HepG2 (cell line): ENCODE measurements around the gene ABCG2. TPM values are rescaled to one million over a fixed set of nuclear protein-coding genes. Genes with fewer than 3 reads are reported as not detected.

ENCODE experiments used
- ATAC-seq: fragments of 200-7000 bp; cut with Tn5 transposase; 3 replicates; pipeline ENCODE4 v1.9.1; 2020; ENCODE audit warnings: mild to moderate bottlenecking, moderate library complexity
- BruUV-seq: library from RNA; stranded (reverse); fragments of 400-500 nt; replicated peaks from 2 replicates; lab custom pipeline; 2021; lab: Mats Ljungman, UMichigan
- CTCF ChIA-PET: fragments of 300-600 bp; formaldehyde crosslinking; extraction: SDS; loops from one replicate; lab custom pipeline; 2021; ENCODE audit warnings: low total read pairs, inconsistent platforms, low intra/inter-chr PET ratio; lab: Yijun Ruan, JAX
- POLR2A ChIA-PET: fragments of 350-600 bp; sonication (Branson Sonifier 250); formaldehyde crosslinking; loops from one replicate; lab custom pipeline; 2020; ENCODE audit warnings: antibody characterized with exemption, inconsistent platforms; lab: Yijun Ruan, JAX
- DNase-seq: peaks from one replicate; pipeline ENCODE4 v3.0.0-alpha.2; 2015; ENCODE audit warnings: low spot score
- FAIRE-seq: peaks from 3 replicates; lab custom pipeline; 2011; peaks lifted over from hg19 to GRCh38; lab: Jason Lieb, UNC
- H2AFZ ChIP-seq: one replicate; pipeline ENCODE4 v1.6.1; 2011; ENCODE audit warnings: low read length, inconsistent platforms
- H3K27ac ChIP-seq: fragments of 300-600 bp; 3 replicates; pipeline ENCODE4 v1.8.0; 2011; ENCODE audit warnings: mixed run types, mild to moderate bottlenecking, mixed read lengths, low read length, inconsistent platforms; ENCODE audit not compliant: insufficient read depth; ENCODE audit errors: extremely low read length
- H3K27me3 ChIP-seq, 2 experiments: fragments of 200-600 bp in 1 of 2; 2 replicates in 1 of 2; 3 replicates in 1 of 2; pipeline versions ENCODE4 v1.6.0 to v1.8.0; 2011; ENCODE audit warnings: low read length in 2 of 2, mild to moderate bottlenecking in 2 of 2, moderate library complexity in 2 of 2, inconsistent platforms in 1 of 2; ENCODE audit not compliant: insufficient read depth in 2 of 2, control insufficient read depth in 1 of 2
- H3K36me3 ChIP-seq, 2 experiments: fragments of 200-600 bp in 1 of 2; replicated peaks in 1 of 2; 2 replicates in 1 of 2; 3 replicates in 1 of 2; pipeline versions ENCODE4 v1.5.1 to v1.8.0; 2011; ENCODE audit warnings: low read length in 2 of 2, inconsistent platforms in 1 of 2; ENCODE audit not compliant: insufficient read depth in 2 of 2, control insufficient read depth in 1 of 2
- H3K4me1 ChIP-seq: 2 replicates; pipeline ENCODE4 v1.5.1; 2012; ENCODE audit warnings: low read length, inconsistent platforms; ENCODE audit not compliant: insufficient read depth
- H3K4me2 ChIP-seq: 2 replicates; pipeline ENCODE4 v1.6.0; 2011; ENCODE audit warnings: low read depth, low read length, inconsistent platforms
- H3K4me3 ChIP-seq, 3 experiments: fragments of 200-600 bp in 1 of 3; sonication (generic), shearing (Covaris generic) in 1 of 3; replicated peaks in 1 of 3; 2 replicates each; pipeline ENCODE4 v1.5.1; 2011 to 2016; ENCODE audit warnings: low read length in 3 of 3, inconsistent platforms in 2 of 3, low read depth in 2 of 3, mild to moderate bottlenecking in 2 of 3, control low read depth in 1 of 3, mixed read lengths in 1 of 3; ENCODE audit not compliant: insufficient read depth in 1 of 3
- H3K79me2 ChIP-seq: one replicate; pipeline ENCODE4 v1.6.1; 2011; ENCODE audit warnings: low read length, inconsistent platforms; ENCODE audit not compliant: insufficient read depth
- H3K9ac ChIP-seq: 2 replicates; pipeline ENCODE4 v1.6.0; 2011; ENCODE audit warnings: mild to moderate bottlenecking, low read depth, low read length, inconsistent platforms; ENCODE audit not compliant: insufficient read depth
- H3K9me3 ChIP-seq: 2 replicates; pipeline ENCODE4 v1.5.1; 2012; ENCODE audit warnings: mild to moderate bottlenecking, low read length
- H4K20me1 ChIP-seq: 2 replicates; pipeline ENCODE4 v1.6.0; 2011; ENCODE audit warnings: inconsistent platforms, mild to moderate bottlenecking, low read length, moderate library complexity; ENCODE audit not compliant: insufficient read depth
- ARID3A ChIP-seq: IDR thresholded peaks from 2 replicates; pipeline ENCODE4 v1.6.1; 2012; ENCODE audit warnings: low read depth, low read length, improper control_type of control experiment
- ETV5 ChIP-seq: IDR thresholded peaks from 2 replicates; pipeline ENCODE4 v1.6.1; 2018; ENCODE audit warnings: missing biosample characterization, missing genetic modification reagents, inconsistent platforms, borderline replicate concordance
- FLYWCH1 ChIP-seq: sonication (generic); formaldehyde crosslinking; IDR thresholded peaks from 2 replicates; pipeline ENCODE4 v1.8.1; 2023; ENCODE audit warnings: mild to moderate bottlenecking, missing genetic modification reagents
- PHF21A ChIP-seq: sonication (generic); formaldehyde crosslinking; IDR thresholded peaks from 2 replicates; pipeline ENCODE4 v1.5.0; 2020; ENCODE audit warnings: mild to moderate bottlenecking, missing genetic modification reagents
- SP2 ChIP-seq: sonication (generic); formaldehyde crosslinking; IDR thresholded peaks from 2 replicates; pipeline ENCODE4 v1.5.1; 2020; ENCODE audit warnings: mild to moderate bottlenecking, missing genetic modification reagents
- ZMAT3 ChIP-seq: sonication (generic); formaldehyde crosslinking; conservative IDR thresholded peaks from 2 replicates; pipeline ENCODE4 v1.7.0; 2021; ENCODE audit warnings: missing genetic modification reagents
- ZNF101 ChIP-seq: sonication (generic); formaldehyde crosslinking; IDR thresholded peaks from 2 replicates; pipeline ENCODE4 v1.4.0; 2020; ENCODE audit warnings: mild to moderate bottlenecking, low read depth, missing genetic modification reagents, borderline replicate concordance
- ZNF747 ChIP-seq: sonication (generic); formaldehyde crosslinking; IDR thresholded peaks from 2 replicates; pipeline ENCODE4 v1.8.1; 2023; ENCODE audit warnings: missing genetic modification reagents, mild to moderate bottlenecking, borderline replicate concordance
- WGBS: methylation state at CpG from one replicate; pipeline ENCODE4 v1.1.6; 2017; ENCODE audit warnings: low lambda C conversion rate; 5-methylcytosine and 5-hydroxymethylcytosine counted together
- in situ Hi-C: cut with HindIII; loops from 2 replicates; pipeline ENCODE4 v1.10.0; 2017; ENCODE audit warnings: low pct_unique_long_range_greater_than_20kb; ENCODE audit not compliant: extremely low pct_ligation_motif_present
- intact Hi-C: fragments of 100-400 bp; cut with micrococcal nuclease; formaldehyde crosslinking; loops from one replicate; pipeline ENCODE4 v1.10.0; 2022; ENCODE audit not compliant: unreplicated experiment
- polyA plus RNA-seq, 8 experiments: library from polyadenylated mRNA; depleted of rRNA in 3 of 8; stranded (reverse) in 7 of 8; unstranded in 1 of 8; fragments of >200 nt; fragmentation: Illumina TruSeq in 4 of 8; extraction: Trizol in 4 of 8; gene quantifications; 2 replicates each; pipeline versions ENCODE4 v1.2.1 to v1.2.3, GENCODE V29; 2011 to 2016; ENCODE audit warnings: low read depth in 4 of 8, missing spikeins in 1 of 8, mixed read lengths in 1 of 8; ENCODE audit not compliant: insufficient read depth in 1 of 8
- total RNA-seq, 5 experiments: library from RNA; depleted of rRNA; stranded (reverse); fragments of >200 nt; fragmentation: Illumina TruSeq; extraction: Trizol; gene quantifications; 2 replicates each; pipeline ENCODE4 v1.2.3, GENCODE V29; 2016; ENCODE audit warnings: low read depth in 1 of 5
- TF ChIP-seq, protein P1 (sequence below): sonication (generic); formaldehyde crosslinking; IDR thresholded peaks from 2 replicates; pipeline ENCODE4 v1.4.0; 2020; ENCODE audit warnings: missing genetic modification reagents, borderline replicate concordance
- TF ChIP-seq, protein P2 (sequence below), 2 experiments: sonication (generic) in 1 of 2; formaldehyde crosslinking in 1 of 2; IDR thresholded peaks; 2 replicates each; pipeline versions ENCODE4 v1.6.1 to v1.9.0; 2014 to 2022; ENCODE audit warnings: antibody characterized with exemption in 1 of 2, borderline replicate concordance in 1 of 2, inconsistent platforms in 1 of 2, low read depth in 1 of 2, missing genetic modification reagents in 1 of 2

Gene ABCG2
- total and polyA plus RNA-seq, 2 of the 13 experiments (the other 11 are each of a cell fraction or from before 2014, with no cell fraction given): 10.0 to 15.7 TPM

- FAIRE-seq: peak; percentile 88
- no peaks in the 10 kb centered on the region for H3K9me3 ChIP-seq
- no peaks in the 10 kb centered on the region for H3K79me2 ChIP-seq
- no peaks in the 10 kb centered on the region for H3K36me3 ChIP-seq
- H3K4me2 ChIP-seq: peak overlapping the region; percentile 66
- ATAC-seq: peak; percentile 67
- H2AFZ ChIP-seq: no peak overlapping the region
- H3K4me1 ChIP-seq: peaks cover 87% of the 10 kb centered on the region
- H3K4me3 ChIP-seq: no peak overlapping the region; a peak in 1 of 6 replicates
- CTCF ChIA-PET: no interaction called here
- no TSS peak for BruUV-seq
- no peaks in the 10 kb centered on the region for H3K27me3 ChIP-seq
- in situ Hi-C loops (no loop called here), intact Hi-C loops (loop anchor here (5.0 kb wide), 5 partner anchors 47 to 408 kb away; partner anchors contain the start of gene PPM1K)
- POLR2A ChIA-PET: interaction anchor here (1.2 to 2.1 kb wide), 2 partner anchors 13 to 50 kb away, joined by 8 to 9 read pairs; no protein-coding TSS in a partner anchor
- peak; percentile 93 for DNase-seq
- peak overlapping the region; percentile 42; the same call in 1 of the 2 replicates for H3K9ac ChIP-seq
- 27% methylated on average over 5 of the region's 5 CpGs for WGBS
- H4K20me1 ChIP-seq: no peaks in the 10 kb centered on the region
- H3K27ac ChIP-seq: peak overlapping the region; percentile 99
- TF ChIP-seq, protein P1, sequence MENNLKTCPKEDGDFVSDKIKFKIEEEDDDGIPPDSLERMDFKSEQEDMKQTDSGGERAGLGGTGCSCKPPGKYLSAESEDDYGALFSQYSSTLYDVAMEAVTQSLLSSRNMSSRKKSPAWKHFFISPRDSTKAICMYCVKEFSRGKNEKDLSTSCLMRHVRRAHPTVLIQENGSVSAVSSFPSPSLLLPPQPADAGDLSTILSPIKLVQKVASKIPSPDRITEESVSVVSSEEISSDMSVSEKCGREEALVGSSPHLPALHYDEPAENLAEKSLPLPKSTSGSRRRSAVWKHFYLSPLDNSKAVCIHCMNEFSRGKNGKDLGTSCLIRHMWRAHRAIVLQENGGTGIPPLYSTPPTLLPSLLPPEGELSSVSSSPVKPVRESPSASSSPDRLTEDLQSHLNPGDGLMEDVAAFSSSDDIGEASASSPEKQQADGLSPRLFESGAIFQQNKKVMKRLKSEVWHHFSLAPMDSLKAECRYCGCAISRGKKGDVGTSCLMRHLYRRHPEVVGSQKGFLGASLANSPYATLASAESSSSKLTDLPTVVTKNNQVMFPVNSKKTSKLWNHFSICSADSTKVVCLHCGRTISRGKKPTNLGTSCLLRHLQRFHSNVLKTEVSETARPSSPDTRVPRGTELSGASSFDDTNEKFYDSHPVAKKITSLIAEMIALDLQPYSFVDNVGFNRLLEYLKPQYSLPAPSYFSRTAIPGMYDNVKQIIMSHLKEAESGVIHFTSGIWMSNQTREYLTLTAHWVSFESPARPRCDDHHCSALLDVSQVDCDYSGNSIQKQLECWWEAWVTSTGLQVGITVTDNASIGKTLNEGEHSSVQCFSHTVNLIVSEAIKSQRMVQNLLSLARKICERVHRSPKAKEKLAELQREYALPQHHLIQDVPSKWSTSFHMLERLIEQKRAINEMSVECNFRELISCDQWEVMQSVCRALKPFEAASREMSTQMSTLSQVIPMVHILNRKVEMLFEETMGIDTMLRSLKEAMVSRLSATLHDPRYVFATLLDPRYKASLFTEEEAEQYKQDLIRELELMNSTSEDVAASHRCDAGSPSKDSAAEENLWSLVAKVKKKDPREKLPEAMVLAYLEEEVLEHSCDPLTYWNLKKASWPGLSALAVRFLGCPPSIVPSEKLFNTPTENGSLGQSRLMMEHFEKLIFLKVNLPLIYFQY: no peak
- TF ChIP-seq ZNF101 (CRISPR knock-in tag) (no peak), ETV5 (CRISPR knock-in tag) (peak; percentile 29; the same call in 1 of the 2 replicates), ARID3A (peak; percentile 73; the same call in 1 of the 2 replicates), SP2 (no peak), FLYWCH1 (CRISPR knock-in tag) (no peak), ZNF747 (CRISPR knock-in tag) (peak; percentile 21; the same call in 1 of the 2 replicates), PHF21A (CRISPR knock-in tag) (peak; percentile 69), ZMAT3 (CRISPR knock-in tag) (no peak)
- TF ChIP-seq, protein P2, sequence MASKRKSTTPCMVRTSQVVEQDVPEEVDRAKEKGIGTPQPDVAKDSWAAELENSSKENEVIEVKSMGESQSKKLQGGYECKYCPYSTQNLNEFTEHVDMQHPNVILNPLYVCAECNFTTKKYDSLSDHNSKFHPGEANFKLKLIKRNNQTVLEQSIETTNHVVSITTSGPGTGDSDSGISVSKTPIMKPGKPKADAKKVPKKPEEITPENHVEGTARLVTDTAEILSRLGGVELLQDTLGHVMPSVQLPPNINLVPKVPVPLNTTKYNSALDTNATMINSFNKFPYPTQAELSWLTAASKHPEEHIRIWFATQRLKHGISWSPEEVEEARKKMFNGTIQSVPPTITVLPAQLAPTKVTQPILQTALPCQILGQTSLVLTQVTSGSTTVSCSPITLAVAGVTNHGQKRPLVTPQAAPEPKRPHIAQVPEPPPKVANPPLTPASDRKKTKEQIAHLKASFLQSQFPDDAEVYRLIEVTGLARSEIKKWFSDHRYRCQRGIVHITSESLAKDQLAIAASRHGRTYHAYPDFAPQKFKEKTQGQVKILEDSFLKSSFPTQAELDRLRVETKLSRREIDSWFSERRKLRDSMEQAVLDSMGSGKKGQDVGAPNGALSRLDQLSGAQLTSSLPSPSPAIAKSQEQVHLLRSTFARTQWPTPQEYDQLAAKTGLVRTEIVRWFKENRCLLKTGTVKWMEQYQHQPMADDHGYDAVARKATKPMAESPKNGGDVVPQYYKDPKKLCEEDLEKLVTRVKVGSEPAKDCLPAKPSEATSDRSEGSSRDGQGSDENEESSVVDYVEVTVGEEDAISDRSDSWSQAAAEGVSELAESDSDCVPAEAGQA (IDR thresholded peaks at IDR 0.05; ENCODE audit: low read depth): no peak
- TF ChIP-seq, protein P2 (CRISPR knock-in tag; IDR thresholded peaks at IDR 0.05; ENCODE audit: borderline replicate concordance): no peak
Observed at GRCh38 chr4:88109123-88109881, 49.1 kb downstream of the ABCG2 start.
